Ishikawa (cell line): ENCODE data around the gene MIX23.

Experiments used
- CEBPB ChIP-seq: IDR thresholded peaks from 2 replicates; pipeline ENCODE4 v1.6.1; 2012
- CREB1 ChIP-seq: IDR thresholded peaks from 2 replicates; pipeline ENCODE4 v1.6.1; 2012; ENCODE audit warnings: low read depth
- EGR1 ChIP-seq: IDR thresholded peaks from 2 replicates; pipeline ENCODE4 v1.6.1; 2012
- EP300 ChIP-seq: IDR thresholded peaks from 2 replicates; pipeline ENCODE4 v1.6.1; 2012; ENCODE audit warnings: borderline replicate concordance
- FOXM1 ChIP-seq: IDR thresholded peaks from 2 replicates; pipeline ENCODE4 v1.6.1; 2012; ENCODE audit warnings: low read depth, borderline replicate concordance
- NFIC ChIP-seq: IDR thresholded peaks from 2 replicates; pipeline ENCODE4 v1.6.1; 2012
- RAD21 ChIP-seq: IDR thresholded peaks from 2 replicates; pipeline ENCODE4 v1.6.1; 2012; ENCODE audit warnings: low read depth
- TAF1 ChIP-seq: IDR thresholded peaks from 2 replicates; pipeline ENCODE4 v1.6.1; 2012; ENCODE audit warnings: low read depth, mild to moderate bottlenecking
- TCF12 ChIP-seq: IDR thresholded peaks from 2 replicates; pipeline ENCODE4 v1.6.1; 2012; ENCODE audit warnings: low read depth
- TEAD4 ChIP-seq: IDR thresholded peaks from 2 replicates; pipeline ENCODE4 v1.6.1; 2012
- YY1 ChIP-seq: IDR thresholded peaks from 2 replicates; pipeline ENCODE4 v1.6.1; 2012; ENCODE audit warnings: low read depth
- ZBTB7A ChIP-seq: IDR thresholded peaks from 2 replicates; pipeline ENCODE4 v1.6.1; 2012; ENCODE audit warnings: low read depth
- TF ChIP-seq, protein P1 (sequence below): IDR thresholded peaks from 2 replicates; pipeline ENCODE4 v1.6.1; 2012
- TF ChIP-seq, protein P2 (sequence below): IDR thresholded peaks from 2 replicates; pipeline ENCODE4 v1.6.1; 2012
- TF ChIP-seq, protein P3 (sequence below): IDR thresholded peaks from 2 replicates; pipeline ENCODE4 v1.6.1; 2012; ENCODE audit warnings: low read depth, mild to moderate bottlenecking

MIX23 gene

DNA sequence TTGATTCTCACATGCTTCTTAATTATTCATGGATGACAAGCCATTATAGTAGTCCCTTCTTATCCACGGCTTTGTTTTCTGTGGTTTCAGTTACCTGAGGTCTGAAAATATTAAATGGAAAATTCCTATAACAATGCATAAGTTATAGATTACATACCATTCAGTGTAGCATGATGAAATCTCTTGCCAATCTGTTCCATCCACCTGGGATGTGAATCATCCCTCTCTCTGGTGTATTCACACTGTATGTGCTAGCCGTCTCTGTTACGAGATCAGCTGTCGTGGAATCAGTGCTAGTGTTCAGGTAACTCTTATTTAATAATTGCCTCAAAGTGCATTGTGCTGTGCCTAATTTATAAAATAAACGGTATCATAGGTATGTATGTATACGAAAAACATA, 27.6 kb upstream of the MIX23 start:
- TF ChIP-seq, protein P1, sequence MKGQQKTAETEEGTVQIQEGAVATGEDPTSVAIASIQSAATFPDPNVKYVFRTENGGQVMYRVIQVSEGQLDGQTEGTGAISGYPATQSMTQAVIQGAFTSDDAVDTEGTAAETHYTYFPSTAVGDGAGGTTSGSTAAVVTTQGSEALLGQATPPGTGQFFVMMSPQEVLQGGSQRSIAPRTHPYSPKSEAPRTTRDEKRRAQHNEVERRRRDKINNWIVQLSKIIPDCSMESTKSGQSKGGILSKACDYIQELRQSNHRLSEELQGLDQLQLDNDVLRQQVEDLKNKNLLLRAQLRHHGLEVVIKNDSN = no peak
- TF ChIP-seq EGR1 = no peak
- TF ChIP-seq, protein P2, sequence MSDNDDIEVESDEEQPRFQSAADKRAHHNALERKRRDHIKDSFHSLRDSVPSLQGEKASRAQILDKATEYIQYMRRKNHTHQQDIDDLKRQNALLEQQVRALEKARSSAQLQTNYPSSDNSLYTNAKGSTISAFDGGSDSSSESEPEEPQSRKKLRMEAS = no peak
- no peak for TF ChIP-seq CEBPB
- TF ChIP-seq FOXM1 = no peak
- TF ChIP-seq EP300 = no peak
- TF ChIP-seq CREB1 = no peak
- no peak for TF ChIP-seq YY1
- TF ChIP-seq TCF12 = no peak
- TF ChIP-seq, protein P3, sequence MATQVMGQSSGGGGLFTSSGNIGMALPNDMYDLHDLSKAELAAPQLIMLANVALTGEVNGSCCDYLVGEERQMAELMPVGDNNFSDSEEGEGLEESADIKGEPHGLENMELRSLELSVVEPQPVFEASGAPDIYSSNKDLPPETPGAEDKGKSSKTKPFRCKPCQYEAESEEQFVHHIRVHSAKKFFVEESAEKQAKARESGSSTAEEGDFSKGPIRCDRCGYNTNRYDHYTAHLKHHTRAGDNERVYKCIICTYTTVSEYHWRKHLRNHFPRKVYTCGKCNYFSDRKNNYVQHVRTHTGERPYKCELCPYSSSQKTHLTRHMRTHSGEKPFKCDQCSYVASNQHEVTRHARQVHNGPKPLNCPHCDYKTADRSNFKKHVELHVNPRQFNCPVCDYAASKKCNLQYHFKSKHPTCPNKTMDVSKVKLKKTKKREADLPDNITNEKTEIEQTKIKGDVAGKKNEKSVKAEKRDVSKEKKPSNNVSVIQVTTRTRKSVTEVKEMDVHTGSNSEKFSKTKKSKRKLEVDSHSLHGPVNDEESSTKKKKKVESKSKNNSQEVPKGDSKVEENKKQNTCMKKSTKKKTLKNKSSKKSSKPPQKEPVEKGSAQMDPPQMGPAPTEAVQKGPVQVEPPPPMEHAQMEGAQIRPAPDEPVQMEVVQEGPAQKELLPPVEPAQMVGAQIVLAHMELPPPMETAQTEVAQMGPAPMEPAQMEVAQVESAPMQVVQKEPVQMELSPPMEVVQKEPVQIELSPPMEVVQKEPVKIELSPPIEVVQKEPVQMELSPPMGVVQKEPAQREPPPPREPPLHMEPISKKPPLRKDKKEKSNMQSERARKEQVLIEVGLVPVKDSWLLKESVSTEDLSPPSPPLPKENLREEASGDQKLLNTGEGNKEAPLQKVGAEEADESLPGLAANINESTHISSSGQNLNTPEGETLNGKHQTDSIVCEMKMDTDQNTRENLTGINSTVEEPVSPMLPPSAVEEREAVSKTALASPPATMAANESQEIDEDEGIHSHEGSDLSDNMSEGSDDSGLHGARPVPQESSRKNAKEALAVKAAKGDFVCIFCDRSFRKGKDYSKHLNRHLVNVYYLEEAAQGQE = no peak
- no peak for TF ChIP-seq RAD21
- no peak for TF ChIP-seq TEAD4
- no peak for TF ChIP-seq ZBTB7A
- no peak for TF ChIP-seq NFIC

DNA sequence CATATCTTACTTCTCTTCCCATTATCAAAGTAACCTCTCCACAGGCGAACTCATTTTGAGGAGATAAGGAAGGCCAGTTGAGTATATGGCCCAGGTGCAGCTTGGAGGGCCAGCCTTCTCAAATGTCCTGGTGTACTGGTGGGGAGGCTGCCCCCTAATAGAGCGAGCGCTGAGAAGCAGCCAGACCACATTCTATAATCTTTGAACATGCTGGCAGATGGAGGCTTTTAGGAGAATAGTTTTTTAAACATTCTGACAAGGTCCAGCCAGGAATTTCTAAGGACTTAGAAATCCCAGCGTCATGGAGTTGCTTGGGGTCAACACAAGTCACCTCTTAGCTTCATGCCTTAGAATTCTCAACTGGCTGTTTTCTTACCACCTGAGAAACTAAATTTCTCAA, 27.1 kb upstream of the MIX23 start:
- TF ChIP-seq YY1 (no peak), CEBPB (no peak), TAF1 (no peak), TCF12 (no peak), TEAD4 (no peak), CREB1 (no peak), FOXM1 (no peak), ZBTB7A (no peak), RAD21 (no peak), EP300 (no peak), NFIC (no peak), EGR1 (no peak)
- TF ChIP-seq, protein P2 = no peak
- TF ChIP-seq, protein P1 = no peak
- TF ChIP-seq, protein P3 = no peak

DNA sequence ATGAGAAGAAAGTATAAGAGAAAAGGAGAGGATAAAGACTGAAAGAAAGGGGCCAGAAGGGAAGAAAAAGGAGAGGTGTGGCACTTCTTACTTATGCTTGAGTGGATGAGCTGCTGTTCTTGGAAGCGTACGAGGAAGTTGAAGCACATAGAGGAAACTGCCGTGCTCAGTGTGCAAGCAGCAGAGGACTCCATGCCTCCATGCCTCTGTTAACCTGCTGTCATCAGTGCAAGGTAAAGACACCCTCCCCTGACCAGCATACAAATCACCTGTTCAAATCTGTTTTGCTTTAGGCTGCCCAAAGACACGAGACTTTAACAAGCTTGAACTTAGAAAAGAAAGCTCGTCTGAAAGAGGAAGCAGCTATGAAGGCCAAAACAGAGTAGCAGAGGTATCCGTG, 26.4 kb upstream of the MIX23 start:
- TF ChIP-seq EGR1 (no peak), CREB1 (no peak), YY1 (no peak)

DNA sequence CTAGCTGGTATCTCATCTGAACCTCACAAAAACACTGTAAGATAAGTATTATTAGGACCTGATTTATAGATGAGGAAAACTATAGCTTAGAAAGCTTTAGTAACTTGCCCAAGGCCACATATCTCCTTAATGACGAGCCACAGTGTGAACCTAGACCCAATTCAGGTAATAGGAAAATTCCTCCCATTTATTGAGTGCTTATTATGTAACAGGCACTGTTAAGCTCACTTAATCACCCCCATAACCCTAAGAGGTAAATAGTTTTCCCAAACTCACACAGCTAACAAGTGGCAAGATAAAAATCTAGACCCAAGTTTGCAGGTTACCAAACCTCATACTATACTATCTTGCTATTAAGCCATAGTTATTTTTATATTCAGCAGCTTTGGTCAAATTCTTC, 24.9 kb upstream of the MIX23 start:
- no peak for TF ChIP-seq TCF12
- no peak for TF ChIP-seq EGR1
- no peak for TF ChIP-seq EP300
- TF ChIP-seq, protein P1 = no peak
- TF ChIP-seq CEBPB = no peak
- TF ChIP-seq FOXM1 = no peak
- TF ChIP-seq TAF1 = no peak
- TF ChIP-seq CREB1 = no peak
- no peak for TF ChIP-seq RAD21
- TF ChIP-seq NFIC = no peak
- TF ChIP-seq YY1 = no peak
- no peak for TF ChIP-seq ZBTB7A
- TF ChIP-seq, protein P3 = no peak
- no peak for TF ChIP-seq TEAD4
- TF ChIP-seq, protein P2 = no peak
